ENCODE data around the gene HOXB13.

Gene HOXB13

DNA sequence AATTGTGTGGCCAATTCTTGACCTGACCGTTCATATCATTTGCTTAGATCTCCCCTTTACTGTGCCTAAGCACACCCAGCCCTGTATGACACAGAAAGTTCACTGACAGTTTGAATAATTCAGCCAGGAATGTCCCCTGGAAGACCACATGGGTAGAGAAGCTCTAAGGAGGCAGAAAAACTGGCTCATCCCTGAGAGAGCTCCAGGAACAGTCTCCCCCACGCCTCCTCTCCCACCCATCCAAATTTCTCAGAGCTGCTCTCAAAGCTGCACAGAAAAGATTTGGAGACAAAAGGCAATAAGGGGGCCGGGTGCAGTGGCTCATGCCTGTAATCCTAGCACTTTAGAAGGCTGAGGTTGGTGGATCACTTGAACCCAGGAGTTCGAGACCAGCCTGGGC lies 17.4 kb downstream of the HOXB13 start:
- no peak for DNase-seq (ENCODE audit: low read depth in 2 of 2)

DNA sequence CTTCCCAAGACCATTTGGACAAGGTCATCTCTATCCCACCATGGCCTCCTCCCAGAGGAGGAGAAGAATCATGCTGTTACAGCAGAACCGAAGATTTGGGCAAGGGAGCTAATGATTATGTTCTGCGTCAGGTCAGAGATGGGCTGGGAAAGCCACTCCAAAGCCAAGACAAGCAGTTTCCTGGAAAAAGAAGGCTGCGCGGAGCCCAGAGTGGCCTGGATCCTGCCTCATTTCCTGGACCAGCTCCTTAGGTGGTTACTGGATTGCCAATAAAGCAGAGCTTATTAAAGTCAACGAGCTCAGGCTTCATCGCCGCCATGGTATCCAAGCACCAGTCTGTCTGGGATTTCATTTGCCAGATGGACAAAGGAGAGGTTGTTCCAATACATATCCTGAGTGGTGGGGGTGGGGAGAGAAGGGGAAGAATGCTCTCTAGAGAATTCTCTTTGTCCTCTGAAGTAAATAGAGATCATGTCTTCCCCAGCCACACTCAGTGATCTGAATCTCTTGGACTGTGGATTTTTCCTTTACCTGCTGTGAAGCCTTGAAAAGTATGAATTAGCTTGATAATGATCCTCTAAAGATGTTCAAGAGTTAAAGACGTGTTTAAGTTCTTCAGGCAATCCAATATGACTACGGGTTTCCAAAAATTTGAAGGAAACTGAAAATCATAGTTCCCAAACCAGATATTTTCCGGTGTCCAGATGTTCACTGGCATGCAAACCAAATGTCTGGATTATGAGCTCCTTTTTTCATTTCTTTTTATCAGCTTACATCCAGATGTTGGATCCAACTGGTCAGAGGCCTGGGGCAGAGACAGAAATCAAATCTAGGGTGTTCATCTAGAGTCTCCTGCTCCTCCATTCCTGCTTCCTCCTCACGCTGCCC lies 23.9 kb downstream of the HOXB13 start:
- DNase-seq (ENCODE audit: low read depth in 2 of 2), result no peak

DNA sequence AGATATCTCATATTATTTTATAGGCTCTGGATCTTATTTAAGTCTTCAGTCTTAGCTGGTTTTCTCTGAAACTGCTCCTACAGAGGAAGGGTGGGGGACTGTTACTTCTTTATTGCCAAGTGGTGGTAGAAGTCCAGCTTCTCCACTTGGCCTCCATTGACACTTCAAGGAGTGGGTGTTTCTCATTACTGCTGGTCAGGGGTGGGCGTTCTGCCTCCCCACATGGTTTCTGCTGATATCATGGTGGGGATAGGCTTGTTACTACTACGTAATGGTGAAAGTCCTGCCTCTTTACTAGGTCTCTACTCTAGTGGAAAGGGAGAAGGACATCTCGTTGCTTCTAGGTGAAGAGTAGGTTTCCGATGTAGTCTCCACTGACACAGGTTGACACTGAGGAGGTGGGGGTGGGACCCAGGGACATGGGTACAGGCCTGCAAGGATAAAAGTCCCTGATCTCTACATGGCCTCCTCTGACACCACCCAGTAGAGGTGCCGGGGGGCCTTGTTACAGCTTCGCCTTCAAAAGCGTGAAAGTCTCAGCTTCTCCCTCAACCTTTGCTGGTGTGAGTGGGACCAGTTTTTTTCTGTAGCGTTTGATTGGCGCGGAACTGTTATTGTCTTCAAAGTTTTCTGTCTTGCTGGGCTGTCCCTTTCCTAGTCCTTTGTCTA lies 26.6 kb downstream of the HOXB13 start:
- DNase-seq (ENCODE audit: low read depth in 2 of 2), result no peak

DNA sequence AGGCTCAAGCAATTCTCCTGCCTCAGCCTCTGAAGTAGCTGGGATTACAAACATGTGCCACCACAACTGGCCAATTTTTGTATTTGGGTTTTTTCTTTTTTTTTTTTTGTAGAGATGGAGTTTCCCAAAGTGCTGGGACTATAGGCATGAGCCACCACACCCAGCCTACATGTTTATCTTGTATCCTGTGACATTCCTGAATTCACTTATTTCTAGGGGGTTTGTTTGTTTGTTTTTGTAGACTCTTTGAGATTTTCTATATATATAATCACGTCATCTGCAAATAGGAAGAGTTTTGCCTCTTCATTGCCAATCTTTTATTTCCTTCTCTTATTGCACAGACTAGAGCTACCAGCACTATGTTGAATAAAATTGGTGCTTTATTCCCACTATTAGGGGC lies 35.4 kb downstream of the HOXB13 start:
- DNase-seq (ENCODE audit: low read depth in 2 of 2), result no peak

DNA sequence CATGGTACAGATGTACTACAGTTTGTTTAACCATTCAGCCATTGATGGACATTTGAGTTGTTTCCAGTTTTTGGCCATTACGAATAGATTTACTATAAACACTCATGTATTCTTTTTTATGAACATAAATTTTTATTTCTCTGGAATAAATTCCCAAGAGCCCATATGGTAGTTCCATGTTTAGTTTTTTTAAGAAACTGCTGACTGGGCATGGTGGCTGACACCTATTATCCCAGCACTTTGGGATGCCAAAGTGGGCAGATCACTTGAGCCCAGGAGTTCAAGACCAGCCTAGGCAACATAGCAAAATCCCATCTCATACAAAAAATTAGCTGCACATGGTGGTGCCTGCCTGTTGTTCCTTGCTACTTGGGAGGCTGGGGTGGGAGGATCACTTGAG lies 36.5 kb downstream of the HOXB13 start:
- no peak for DNase-seq (ENCODE audit: low read depth in 2 of 2)

DNA sequence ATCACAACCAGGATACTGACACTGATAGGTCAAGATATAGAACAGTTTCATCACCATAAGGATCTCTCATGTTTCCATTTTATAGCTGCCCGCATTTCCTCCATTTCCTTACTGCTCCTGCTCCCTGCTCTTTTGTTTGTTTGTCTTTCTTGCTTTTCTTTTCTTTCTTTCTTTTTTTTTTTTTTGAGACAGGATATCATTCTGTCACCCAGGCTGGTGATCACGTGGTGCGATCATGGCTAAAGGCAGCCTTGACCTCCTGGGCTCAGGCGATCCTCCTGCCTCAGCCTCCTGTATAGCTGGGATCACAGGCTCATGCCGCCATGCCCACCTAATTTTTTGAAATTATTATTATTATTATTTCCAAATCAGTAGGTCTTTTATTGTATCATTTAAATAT lies 37.9 kb downstream of the HOXB13 start:
- no peak for DNase-seq (ENCODE audit: low read depth in 2 of 2)

DNA sequence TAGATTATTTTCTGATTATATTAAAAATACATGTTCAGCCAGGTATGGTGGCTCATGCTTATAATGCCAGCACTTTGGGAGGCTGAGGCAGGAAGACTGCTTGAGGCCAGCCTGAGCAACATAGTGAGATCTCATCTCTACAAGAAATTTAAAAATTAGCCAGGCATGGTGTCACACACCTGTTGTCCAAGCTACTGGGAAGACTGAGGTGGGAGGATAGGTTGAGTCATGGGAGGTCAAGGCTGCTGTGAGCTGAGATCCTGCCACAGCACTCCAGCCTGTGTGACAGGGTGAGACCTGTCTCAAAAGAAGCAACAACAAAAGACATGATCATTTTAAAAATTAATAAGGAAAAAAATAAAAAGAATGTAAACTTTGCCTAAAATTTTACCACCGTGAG lies 46.9 kb downstream of the HOXB13 start:
- DNase-seq (ENCODE audit: low read depth in 2 of 2), result no peak

DNA sequence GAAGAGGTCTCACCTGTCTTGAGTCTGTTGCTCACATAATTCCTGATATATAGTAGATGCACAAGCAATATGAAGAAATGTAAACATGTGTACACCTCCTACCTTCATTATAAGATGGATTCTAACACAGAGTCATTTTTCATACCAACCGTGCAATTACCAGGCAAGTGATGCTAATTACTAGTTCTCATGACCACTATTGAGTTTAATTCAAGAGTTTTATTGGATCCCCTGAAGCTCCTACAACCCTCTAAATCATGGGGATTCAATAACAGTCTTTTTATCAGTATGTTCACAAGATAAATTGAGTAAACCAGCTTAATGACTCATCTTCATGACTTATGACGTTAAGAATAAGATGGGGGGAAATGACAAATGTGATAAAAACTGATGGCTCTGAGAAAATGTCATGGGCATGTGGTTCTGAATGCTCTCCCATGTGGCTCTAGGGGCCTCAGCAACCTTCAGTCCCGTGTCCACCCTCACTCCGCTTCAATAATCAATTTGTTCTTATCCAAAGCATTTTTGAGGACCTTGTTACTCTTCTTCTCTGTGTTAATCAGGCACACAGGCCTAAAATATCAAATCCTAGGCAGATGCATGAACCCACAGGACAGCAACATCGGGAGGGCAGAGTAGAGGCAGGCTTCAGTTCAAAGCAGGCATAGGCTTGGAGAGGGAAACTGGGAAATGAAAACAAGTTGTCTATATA lies 49.0 kb downstream of the HOXB13 start:
- DNase-seq (ENCODE audit: low read depth in 2 of 2), result no peak

DNA sequence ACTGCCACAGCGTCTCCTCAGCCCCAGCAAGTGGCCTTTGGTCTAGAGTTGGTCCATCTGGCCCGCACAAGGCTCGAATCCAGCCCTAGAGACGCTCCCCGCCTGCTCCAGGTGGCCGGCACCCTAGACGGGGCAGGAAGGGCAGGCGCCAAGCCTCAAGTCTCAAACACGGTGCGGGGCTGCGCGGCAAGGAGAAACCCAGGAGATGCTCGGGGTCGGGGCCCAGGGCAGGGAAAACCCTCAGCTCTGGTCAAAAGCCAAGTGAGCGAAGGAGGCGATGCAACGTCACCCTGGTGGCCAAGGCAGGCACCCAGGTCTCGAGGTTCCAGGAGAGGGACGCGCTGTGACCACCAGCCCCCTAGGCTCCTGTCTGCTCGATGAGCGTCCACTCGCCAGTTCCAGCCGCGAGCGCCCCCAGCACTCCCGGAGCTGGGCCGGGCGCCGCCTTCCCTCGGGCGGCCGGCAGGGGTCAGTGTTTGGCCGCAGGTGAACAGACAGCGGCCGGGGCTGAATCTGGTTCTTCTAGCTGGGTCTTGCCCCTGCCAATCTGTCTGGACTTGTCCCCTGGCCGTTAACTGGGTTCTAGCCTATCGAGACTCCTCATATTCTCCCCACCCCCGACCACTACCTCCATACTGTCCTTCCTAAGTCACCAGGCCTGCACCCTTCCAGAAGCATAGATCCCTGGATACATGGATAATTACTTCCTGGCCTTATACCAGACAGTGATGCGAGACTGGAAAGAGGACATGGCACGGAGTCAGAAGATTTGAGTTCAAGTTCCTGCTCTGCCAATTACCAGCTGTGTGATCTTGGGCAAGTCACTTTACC lies 50.2 kb downstream of the HOXB13 start:
- no peak for DNase-seq (ENCODE audit: low read depth in 2 of 2)

DNA sequence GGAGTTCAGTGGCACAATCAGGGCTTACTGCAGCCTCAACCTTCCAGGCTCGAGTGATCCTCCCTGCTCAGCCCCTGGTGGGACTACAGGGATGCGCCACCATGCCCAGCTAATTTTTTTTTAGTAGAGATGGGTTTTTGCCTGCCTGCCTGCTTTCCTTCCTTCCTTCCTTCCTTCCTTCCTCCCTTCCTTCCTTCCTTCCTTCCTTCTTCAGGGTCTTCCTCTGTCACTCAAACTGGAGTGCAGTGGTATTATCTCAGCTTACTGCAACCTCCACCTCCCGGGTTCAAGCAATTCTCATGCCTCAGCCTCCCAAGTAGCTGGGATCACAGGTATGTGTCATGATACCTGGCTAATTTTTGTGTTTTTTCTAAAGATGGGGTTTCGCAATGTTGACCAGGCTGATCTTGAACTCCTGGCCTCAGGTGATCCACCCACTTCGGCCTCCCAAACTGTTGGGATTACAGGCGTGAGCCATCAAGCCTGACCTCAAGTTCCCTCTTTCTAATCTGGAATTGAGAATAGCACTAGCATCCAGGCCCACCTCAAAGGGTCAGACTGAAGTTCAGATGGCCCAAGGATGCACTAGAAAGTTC lies 51.5 kb downstream of the HOXB13 start:
- no peak for DNase-seq (ENCODE audit: low read depth in 2 of 2)

All from fibroblast of skin of left biceps (primary cell).